ENCODE measurements around the gene C13orf46.

The C13orf46 gene

GRCh38 chr13:113952983-113953520, 20.8 kb downstream of the C13orf46 start:
- DNase-seq = no peak

- DNase-seq = no peak
Observed at GRCh38 chr13:113952151-113952982, 21.5 kb downstream of the C13orf46 start.

DNA sequence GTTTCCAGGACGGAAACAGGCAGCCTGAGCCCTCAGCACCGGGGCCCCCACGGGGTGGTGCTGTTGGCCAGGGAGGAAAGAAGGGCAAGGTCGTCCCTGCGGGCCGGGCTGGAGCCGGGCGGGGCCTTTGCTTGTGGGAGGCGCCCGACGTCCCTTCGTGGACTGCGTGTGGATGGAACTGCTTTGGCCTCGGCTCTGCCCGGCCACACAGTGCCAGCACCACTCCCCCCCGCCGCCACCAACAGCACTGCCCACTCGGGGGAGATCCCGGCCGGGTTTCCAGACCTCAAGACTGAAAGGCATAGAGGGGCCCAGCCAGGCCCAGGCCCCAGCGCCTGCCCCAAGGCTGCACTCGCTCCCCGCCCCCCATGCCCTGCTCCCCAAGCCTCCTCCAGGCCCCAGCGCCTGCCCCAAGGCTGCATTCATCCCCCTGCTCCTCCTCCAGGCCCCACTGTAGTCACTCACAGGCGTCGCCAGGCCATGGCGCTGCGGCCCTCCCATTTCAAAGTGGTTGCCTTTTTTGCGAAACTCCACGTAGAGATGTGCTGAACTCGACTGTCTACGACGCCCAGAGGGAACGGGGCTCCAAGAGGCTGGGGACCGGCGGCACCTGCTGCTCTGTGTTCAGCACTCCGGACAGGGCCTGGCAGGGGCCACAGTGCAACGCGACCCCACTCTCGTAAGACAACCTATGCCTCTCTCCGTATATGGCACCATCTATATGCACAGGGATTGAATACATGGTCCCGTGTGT, 22.5 kb downstream of the C13orf46 start:
- DNase-seq = peak; percentile 80

DNA sequence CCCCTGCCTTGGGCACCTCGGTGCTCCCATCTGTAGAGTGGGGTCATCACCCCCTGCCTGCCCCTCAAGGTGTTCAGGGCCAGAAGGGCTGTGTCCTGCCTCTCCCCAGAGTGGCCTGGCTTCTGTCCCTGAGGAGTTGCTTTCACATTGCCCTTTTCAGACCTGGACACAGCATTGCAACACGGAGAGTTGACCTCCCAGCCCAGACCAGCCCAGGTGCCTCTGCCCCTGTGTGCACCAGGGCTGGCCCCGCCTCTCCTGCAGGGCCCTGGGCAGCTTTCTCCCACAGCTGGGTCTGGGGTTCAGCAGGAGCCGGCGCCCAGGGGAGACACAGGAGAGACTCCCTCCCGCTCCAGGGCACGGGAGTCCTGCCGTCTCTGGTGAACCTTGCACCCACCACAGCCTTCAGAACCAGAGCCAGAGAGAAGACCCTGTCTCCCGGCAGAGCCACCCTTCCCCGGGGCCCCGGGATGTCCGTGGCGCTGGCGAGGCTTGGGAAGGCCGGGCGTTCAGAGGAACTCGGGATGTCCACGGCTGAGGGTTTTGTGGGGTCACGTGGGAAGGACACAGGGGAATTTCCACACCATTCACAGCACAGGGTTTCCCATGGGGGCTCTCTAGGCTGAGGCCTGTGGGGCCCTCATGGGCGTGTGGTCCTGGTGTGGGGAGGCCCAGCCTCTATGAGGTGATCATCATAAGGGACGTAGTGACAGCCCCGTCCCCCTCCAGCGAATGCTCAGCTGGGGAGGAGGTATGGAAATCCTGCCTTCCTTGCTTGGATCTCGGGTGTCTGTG, 23.2 kb downstream of the C13orf46 start:
- no peak for DNase-seq

DNA sequence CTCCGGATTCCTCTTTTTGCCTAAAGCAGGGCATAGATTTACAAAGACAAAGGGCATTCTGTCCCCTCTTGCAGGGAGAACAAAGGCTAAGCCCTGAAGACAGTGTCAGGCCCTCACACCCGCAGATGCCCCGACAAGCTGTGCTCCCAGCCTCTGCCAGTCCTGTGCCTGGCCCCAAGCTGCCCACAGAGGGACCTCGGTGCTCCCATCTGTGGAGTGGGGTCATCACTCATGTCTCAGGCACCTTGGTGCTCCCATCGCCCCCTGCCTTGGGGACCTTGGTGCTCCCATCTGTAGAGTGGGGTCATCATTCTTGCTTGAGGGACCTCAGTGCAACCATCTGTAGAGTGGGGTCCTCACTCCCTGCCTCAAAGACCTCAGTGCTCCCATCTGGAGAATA, 24.3 kb downstream of the C13orf46 start:
- no peak for DNase-seq

DNA sequence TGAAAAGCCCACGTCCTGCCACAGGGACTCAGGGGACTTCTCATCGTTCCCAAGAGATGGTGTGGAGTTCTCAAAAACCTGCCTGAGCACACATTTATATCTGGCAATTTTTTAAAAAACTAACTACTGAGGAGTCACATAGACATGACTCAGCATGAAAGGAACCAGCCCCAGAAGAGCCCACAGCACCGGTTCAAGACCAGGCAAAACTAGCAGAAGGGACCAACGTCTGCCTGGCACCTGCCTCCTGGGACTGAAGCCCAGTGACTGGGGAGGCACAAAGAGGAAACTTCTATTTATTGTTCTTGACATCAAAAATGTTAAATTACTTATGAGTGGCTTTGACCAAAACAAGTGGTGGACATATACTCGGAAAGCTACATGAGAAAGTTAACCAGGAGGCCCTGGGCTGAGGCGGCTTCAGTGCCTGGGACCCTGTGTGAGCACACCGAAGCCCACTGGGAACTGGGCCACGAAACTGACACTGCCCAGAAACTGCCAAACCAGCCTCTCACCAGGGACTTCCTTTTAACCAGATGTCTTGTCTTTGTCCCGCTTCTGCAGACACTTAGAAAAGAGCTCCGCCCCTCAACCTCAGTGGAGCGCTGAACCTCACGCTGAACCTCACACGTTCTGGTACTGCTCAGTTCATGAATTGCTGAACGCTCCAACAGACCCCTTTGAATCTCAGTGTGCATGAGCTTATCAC, 25.7 kb downstream of the C13orf46 start:
- no peak for DNase-seq

DNA sequence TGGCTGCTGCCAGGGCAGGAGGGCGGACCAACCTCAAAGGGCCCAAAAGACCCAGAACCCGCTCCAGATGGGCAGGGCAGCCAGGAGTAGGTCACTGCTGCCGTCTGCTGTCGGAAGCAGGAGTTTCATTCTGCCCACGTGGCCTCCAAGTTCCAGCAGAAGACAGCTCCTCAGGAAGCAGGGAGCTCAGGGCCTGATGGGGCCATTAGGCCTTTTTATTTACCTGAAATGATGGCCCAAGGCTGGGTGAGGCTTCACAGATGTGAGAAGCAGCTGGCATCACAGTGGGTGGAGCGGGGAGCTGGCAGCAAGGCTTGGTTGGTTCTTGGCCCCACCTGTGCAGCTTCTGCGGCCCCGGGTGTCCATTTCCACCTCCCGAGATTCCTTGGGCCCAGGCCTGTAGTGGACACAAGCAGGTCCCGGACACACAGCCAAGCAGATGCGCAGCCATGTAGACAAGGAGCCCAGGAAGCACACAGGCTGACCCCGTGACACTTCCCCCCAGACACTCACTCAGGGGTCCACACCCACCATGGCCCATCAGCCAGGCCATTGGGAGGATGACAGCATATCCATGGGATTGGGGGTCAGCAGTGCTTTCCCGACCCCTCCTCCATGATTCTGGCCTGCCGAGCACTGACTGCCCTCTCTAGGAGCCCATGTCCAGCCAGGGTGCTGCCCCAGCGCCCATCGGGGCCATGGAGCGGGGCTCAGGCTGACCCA, 26.4 kb downstream of the C13orf46 start:
- DNase-seq = no peak

DNA sequence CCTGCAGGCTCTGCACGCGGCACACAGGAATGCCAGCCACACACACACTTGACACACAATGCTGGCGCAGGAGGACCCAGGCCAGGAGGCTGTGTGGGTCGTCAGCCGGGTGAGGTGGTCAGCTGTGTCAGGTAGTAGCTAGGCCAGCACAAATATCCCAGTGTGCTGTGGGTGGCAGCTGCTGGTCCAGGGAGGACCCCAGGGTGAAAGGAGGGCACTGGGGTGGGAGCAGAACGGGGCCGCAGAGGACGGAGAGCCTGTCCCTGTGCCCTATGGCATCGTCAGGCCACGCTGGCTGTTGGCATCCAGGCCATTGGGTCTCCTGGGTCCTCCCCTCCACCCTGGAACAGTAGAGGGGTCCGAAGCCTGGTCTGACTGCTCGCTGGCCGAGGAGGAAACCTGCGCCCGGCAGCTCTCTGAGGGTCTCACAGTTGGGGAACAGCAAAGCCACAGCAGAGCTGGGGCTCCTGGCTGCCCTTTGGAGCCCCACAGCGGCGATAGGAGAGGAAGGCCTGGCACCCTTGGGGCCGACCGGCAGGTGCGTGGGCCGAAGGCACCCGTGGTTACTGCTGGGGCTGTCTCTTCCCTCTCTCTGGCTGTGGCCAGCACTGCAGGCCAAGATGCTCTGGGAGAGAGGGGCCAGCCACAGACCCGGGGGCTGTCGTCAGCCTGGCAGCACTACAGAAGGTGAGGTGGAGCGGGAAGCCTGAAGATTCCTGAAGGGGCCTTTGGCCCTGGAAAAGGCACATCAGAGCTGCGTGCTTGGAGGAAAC, 27.3 kb downstream of the C13orf46 start:
- DNase-seq = no peak

- DNase-seq = no peak
Observed at GRCh38 chr13:113945857-113946408, 27.9 kb downstream of the C13orf46 start.

DNA sequence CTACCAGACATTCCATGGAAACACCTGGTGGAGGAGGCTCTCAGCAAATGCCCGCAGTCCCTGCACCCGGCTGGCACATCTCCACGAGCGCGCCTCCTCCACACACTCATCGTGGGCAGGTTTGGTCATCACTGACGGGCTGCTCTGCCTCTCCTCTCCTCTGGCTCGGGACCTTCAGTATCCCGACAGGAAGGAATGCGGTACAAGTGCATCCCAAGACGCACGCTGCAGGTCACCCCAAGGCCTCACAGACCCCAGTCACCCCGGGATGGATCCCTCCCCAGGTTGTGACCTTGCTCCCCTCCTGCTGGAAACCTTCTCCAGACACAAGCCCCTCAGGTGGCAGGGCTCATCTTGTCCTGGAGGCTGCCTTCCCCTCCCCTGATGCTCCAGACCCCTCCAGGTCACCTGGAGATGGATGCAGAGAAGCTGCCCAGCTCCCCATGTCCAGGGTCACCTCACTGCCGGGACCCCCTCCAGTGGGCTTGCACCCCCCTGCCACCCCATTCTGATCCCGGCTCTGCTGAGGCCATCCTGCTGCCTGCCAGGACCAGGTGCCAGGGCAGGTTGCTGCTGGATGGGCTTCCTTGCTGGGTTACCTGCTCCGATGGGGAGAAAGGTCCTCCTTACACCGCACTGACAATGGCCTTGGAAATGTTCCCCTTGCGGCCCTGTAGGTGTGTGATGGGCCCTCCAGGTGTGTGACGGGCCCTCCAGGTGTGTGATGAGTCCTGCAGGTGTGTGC, 29.9 kb downstream of the C13orf46 start:
- no peak for DNase-seq

GRCh38 chr13:113942591-113943103, 31.2 kb downstream of the C13orf46 start:
- no peak for DNase-seq

DNA sequence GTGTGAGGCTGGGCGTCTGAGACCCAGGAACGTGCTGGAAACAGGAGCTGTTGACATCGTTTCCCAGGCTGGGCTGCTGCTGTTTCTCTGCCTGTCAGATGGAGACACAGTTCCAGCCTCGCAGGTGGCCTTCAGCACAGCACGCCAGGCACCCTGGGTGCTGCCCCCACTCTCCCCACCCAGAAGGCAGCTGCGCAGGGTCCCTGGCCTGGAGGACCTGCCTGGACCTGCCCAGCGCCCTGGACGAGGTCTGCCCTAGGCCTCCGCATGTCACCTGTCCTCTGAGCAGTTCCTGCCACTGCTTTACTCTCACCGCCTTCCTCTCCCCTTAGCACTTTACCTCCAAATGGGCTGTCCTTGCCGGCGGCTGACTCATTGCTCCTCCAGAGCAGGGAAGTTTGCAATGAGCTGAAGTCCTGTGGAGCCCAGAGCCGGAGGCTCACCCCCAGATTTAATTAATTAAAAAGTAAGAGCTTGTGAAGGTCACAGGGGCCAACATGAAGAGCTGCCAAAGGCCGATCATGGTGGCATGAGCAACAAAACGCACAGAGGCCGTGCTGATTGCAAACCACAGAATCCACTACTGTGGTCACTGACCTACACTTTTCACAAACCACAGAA, 32.2 kb downstream of the C13orf46 start:
- no peak for DNase-seq

DNA sequence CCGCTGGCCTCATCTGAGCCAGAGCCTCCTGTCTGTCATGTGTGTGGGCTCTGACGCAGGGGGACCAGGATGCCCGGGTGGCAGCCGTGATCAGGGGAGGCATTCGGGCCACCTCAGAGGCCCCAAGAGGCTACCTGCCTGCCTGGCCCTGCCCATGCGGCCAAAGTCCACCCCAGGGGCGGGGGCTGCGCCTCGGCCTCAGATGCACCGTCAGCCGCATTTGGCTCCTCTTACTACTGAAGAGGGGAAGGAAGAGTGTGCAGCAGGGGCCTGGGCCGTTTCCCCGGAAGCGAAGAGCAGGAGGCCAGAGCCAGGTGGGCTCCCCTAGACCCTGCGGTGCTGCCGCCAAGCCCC, 34.0 kb downstream of the C13orf46 start:
- DNase-seq = no peak

DNA sequence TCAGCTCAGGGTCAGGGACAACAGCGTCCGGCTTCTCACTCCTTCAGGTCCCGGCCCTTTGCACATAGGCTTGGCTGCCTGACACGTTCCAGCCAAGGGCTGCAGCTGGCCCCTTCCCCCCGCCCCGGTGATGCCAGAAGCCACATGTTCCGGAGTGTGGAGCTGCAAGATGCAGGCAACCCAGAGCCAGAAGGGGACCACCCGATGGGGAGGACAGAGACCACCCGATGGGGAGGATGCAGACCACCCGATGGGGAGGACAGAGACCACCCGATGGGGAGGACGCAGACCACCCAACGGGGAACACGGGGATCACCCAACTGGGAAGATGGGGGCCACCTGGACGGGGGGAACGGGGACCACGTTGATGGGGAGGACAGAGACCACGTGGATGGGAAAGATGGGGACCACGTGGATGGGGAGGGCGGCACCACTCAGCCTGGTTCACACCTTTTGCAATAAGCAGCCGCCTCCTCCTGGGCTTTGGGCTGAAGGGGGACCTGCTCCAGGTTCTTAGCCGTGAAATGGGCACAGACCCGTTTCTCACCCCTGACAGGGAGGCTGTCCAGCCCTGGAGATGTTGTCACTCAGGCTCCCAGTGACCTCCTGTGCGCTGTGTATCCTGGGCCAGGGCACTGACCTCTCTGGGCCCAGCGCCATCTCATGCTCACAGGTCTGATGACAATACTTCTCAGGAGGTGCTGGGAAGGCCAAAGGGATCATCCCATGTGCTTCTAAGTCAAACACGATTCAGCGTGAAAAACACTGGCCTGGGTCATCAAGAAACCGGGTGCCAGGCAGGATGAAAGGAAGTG, 34.5 kb downstream of the C13orf46 start:
- DNase-seq = no peak

DNA sequence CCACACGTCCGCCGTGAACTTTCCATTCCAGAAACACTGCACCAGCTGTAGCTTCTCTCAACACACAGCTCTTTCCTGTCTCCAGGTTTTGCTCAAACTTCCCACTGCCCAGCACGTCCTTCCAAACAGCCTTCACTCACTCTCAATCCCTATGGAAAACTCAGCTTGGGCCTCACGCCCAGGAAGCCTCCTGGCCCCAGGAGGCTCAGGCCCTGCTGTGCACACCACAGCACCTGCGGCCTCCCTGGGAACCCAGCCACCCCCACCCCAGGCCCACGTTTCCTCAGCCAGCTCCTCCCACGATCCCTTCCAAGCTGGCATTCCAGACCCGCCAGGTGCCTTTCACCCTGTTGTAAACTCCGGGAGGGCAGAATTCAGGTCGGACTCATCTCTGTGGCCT, 35.2 kb downstream of the C13orf46 start:
- no peak for DNase-seq

DNA sequence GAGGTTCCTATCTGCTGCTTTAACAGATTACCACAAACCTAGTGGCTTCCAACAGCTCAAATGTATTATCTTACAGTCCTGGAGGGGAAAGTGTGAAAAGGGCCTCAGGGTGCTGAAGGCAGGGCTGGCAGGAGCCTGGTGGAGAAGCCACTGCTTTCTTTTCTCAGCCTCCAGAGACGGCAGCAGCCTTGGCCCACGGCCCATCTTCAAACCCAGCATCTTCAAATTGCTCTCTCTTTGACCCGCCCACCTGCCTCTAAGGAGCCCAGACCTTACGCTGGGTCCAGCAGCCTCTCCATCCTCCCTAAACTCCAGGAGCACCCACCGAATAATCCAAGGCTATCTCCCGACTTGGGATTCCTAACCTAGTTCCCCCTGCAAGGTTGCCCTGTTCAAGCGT, 35.6 kb downstream of the C13orf46 start:
- DNase-seq = no peak

DNA sequence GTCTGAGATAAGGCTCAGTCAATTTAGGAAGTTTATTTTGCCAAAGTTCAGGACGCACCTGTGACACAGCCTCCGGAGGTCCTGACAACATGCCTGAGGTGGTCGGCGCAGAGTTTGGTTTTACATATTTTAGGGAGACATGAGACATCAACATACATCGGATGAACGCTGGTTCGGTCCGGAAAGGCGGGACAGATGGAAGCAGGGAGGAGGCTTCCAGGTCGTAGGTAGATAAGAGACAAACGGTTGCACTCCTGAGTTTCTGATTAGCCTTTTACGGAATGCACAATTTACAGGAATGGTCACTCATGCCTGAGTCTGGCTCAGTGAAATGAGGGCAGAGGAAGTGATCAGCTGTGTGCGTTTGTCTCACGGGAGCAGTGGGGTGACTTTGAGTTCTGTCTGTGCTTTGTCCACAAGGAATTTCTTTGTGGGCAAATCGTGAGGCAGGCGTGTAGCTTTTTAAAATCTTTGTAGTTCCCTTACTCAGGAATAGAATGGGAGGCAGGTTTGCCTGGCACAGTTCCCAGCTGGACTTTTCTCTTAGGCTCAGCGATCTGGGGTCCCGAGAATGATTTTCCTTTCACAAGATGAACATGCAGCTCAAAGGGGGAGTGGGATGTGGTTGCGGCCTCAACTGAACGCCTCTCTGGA, 36.2 kb downstream of the C13orf46 start:
- no peak for DNase-seq

DNA sequence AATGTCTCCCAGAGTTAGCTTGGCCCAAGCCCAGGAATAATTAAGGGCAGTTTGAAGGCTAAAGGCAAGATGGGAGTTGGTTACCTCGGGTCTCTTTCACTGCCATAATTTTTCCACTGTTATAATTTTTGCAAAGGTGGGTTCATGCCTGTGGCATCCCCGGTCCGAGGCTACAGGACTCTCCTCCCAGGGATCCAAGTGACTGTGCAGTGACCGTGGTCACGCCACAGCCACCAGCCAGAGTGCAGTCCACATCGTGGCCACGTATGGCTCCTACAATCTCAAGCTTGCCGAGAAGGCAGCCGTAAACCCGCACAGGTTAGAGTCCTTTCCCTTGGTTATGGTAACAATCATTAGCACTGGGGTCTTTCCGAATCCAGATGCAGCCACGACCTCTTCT, 36.8 kb downstream of the C13orf46 start:
- DNase-seq = no peak

Data from activated effector memory CD4-positive, alpha-beta T cell treated with anti-CD3 and anti-CD28 coated beads, Interleukin-2, amount 50 U/mL, for 16 hours (primary cell).